ENCODE measurements around the gene DDX41. TPM values are rescaled to one million over a fixed set of nuclear protein-coding genes. Genes with fewer than 3 reads are reported as not detected.
A peak's percentile ranks its signal among the peaks of the same experiment; 100 is the strongest.

DDX41 gene
- polyA plus RNA-seq, 3 donors: 44.9 to 178 (median 70.3) TPM

- intact Hi-C loops (cut with micrococcal nuclease): no loop called here
- H3K27ac Mint-ChIP-seq: no peak overlapping the region
- Histone ChIP-seq H3K9me3 (replicated peaks in 1 of 2; ENCODE audit: control insufficient read depth in 1 of 2, insufficient read depth in 1 of 2, low read length in 2 of 2) (no peaks in the 10 kb centered on the region), H3K4me3 (replicated peaks in 1 of 3; ENCODE audit: low read depth in 2 of 3, low read length in 3 of 3) (no peak overlapping the region), H3K27ac (ENCODE audit: low read depth in 1 of 2, low read length in 2 of 2) (no peak overlapping the region), H3K79me2 (ENCODE audit: insufficient read depth, low read length) (peaks cover 4% of the 10 kb centered on the region), H3K9ac (ENCODE audit: insufficient read depth, low read length, poor library complexity, severe bottlenecking) (no peak overlapping the region), H3K36me3 (replicated peaks in 1 of 2; ENCODE audit: control insufficient read depth in 1 of 2, insufficient read depth in 2 of 2, low read length in 2 of 2) (peaks cover 87 to 93% of the 10 kb centered on the region in 2 donors), H4K20me1 (ENCODE audit: insufficient read depth, low read length) (peaks cover 42% of the 10 kb centered on the region), H3K4me2 (replicated peaks; ENCODE audit: extremely low read depth, low read length, poor library complexity, severe bottlenecking) (no peak overlapping the region), H3K4me1 (ENCODE audit: control insufficient read depth in 1 of 2, insufficient read depth in 2 of 2, low read length in 2 of 2) (no peaks in the 10 kb centered on the region), H2AFZ (ENCODE audit: insufficient read depth, low read depth, low read length, poor library complexity, severe bottlenecking) (no peak overlapping the region), H3K27me3 (ENCODE audit: control insufficient read depth in 2 of 2, insufficient read depth in 2 of 2, low read length in 2 of 2) (no peaks in the 10 kb centered on the region)
- H3K27me3 Mint-ChIP-seq (ENCODE audit: low read depth in 3 of 3): peaks cover 0 to 2% (median 0%) of the 10 kb centered on the region in 3 donors
- peaks cover 47 to 54% of the 10 kb centered on the region in 2 donors for H3K36me3 Mint-ChIP-seq
- no peak for TF ChIP-seq CTCF (IDR thresholded peaks at IDR 0.05)
- H3K4me3 Mint-ChIP-seq: no peak overlapping the region
- WGBS (ENCODE audit: insufficient coverage): 98% methylated on average over 12 of the region's 12 CpGs
- H3K9me3 Mint-ChIP-seq: no peaks in the 10 kb centered on the region
- no peak for DNase-seq
- no peaks in the 10 kb centered on the region for H3K4me1 Mint-ChIP-seq
These were observed 7.8 kb upstream of the DDX41 start for GRCh38 chr5:177524539-177524900.

GRCh38 chr5:177523711-177524538 is 7.2 kb upstream of the DDX41 start:
- Histone ChIP-seq H3K9me3 (replicated peaks in 1 of 2; ENCODE audit: control insufficient read depth in 1 of 2, insufficient read depth in 1 of 2, low read length in 2 of 2) (no peaks in the 10 kb centered on the region), H3K4me3 (replicated peaks in 1 of 3; ENCODE audit: low read depth in 2 of 3, low read length in 3 of 3) (no peak overlapping the region), H3K9ac (ENCODE audit: insufficient read depth, low read length, poor library complexity, severe bottlenecking) (no peak overlapping the region), H3K36me3 (replicated peaks in 1 of 2; ENCODE audit: control insufficient read depth in 1 of 2, insufficient read depth in 2 of 2, low read length in 2 of 2) (peaks cover 84 to 93% of the 10 kb centered on the region in 2 donors), H3K4me1 (ENCODE audit: control insufficient read depth in 1 of 2, insufficient read depth in 2 of 2, low read length in 2 of 2) (peaks cover 0 to 5% of the 10 kb centered on the region in 2 donors), H3K27ac (ENCODE audit: low read depth in 1 of 2, low read length in 2 of 2) (no peak overlapping the region), H4K20me1 (ENCODE audit: insufficient read depth, low read length) (peaks cover 39% of the 10 kb centered on the region), H2AFZ (ENCODE audit: insufficient read depth, low read depth, low read length, poor library complexity, severe bottlenecking) (no peak overlapping the region), H3K27me3 (ENCODE audit: control insufficient read depth in 2 of 2, insufficient read depth in 2 of 2, low read length in 2 of 2) (no peaks in the 10 kb centered on the region), H3K79me2 (ENCODE audit: insufficient read depth, low read length) (peaks cover 4% of the 10 kb centered on the region), H3K4me2 (replicated peaks; ENCODE audit: extremely low read depth, low read length, poor library complexity, severe bottlenecking) (no peak overlapping the region)
- 98% methylated on average over 17 of the region's 19 CpGs for WGBS (ENCODE audit: insufficient coverage)
- intact Hi-C loops (cut with micrococcal nuclease): no loop called here
- Mint-ChIP-seq H3K4me1 (peaks cover 4% of the 10 kb centered on the region), H3K9me3 (no peaks in the 10 kb centered on the region), H3K4me3 (no peak overlapping the region), H3K27me3 (ENCODE audit: low read depth in 3 of 3) (peaks cover 0 to 2% (median 0%) of the 10 kb centered on the region in 3 donors), H3K36me3 (peaks cover 51 to 59% of the 10 kb centered on the region in 2 donors), H3K27ac (peak overlapping the region in 1 of 7 donors; percentile 70)
- TF ChIP-seq CTCF (IDR thresholded peaks at IDR 0.05): no peak
- no peak for DNase-seq

All from CD14-positive monocyte (primary cell).